G401 (cell line): Measurements from ENCODE around the gene RPL4. TPM values are rescaled to one million over a fixed set of nuclear protein-coding genes. Genes with fewer than 3 reads are reported as not detected.
"Not testable (repeated sequence)": the region's sequence is repeated elsewhere in the genome, so short reads cannot be mapped to it uniquely, and the experiment has no call there.

Experiments
- DNase-seq: peaks from one replicate; pipeline ENCODE4 v3.0.0-alpha.2; 2015; ENCODE audit warnings: low spot score
- in situ Hi-C: cut with HindIII; loops from 2 replicates; pipeline ENCODE4 v1.10.0; 2016; ENCODE audit warnings: low sequenced_read_pairs, mixed read lengths
- total RNA-seq: library from RNA; depleted of rRNA; stranded (reverse); fragments of >200 nt; shearing (Covaris generic); gene quantifications from 2 replicates; pipeline ENCODE4 v1.2.3, GENCODE V29; 2014

Gene RPL4
- total RNA-seq, 1 experiment from 2014 or later, result 10,667 TPM

GRCh38 chr15:66496951-66497501 lies 7.6 kb downstream of the RPL4 start:
- peak; percentile 36 for DNase-seq
- in situ Hi-C loops, result loop anchor here (10.0 kb wide), 1 partner anchor 182 kb away; no protein-coding TSS in a partner anchor

GRCh38 chr15:66494262-66494661 lies 10.4 kb downstream of the RPL4 start:
- DNase-seq, result no peak
- in situ Hi-C loops, result loop anchor here (10.0 kb wide), 1 partner anchor 179 kb away; no protein-coding TSS in a partner anchor

- no peak for DNase-seq
- in situ Hi-C loops, result loop anchor here (10.0 kb wide), 1 partner anchor 177 kb away; no protein-coding TSS in a partner anchor
Measured at GRCh38 chr15:66491846-66492245, 12.8 kb downstream of the RPL4 start.

- DNase-seq, result no peak
- in situ Hi-C loops, result no loop called here
Measured at GRCh38 chr15:66489179-66489791, 15.4 kb downstream of the RPL4 start.

DNA sequence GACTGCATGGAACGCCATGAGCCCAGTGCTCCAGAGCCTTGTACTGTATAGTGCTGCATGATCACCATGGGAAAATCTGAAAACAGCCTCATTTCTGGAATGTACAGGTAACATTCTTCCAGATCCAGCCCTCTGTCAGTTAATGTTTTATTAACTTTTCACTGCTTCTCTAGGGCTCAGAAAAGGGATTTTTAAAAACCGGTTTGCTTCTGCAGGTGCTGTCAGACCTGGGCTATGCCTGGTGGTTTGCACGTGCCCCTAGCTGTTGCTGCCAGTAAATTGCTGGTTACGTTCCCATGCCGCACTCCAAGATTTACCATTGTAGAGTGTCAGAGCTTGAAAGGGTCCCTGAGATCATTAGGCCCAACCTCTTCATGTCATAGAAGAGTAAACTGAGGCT lies 16.1 kb downstream of the RPL4 start:
- in situ Hi-C loops, result no loop called here
- DNase-seq, result no peak

DNA sequence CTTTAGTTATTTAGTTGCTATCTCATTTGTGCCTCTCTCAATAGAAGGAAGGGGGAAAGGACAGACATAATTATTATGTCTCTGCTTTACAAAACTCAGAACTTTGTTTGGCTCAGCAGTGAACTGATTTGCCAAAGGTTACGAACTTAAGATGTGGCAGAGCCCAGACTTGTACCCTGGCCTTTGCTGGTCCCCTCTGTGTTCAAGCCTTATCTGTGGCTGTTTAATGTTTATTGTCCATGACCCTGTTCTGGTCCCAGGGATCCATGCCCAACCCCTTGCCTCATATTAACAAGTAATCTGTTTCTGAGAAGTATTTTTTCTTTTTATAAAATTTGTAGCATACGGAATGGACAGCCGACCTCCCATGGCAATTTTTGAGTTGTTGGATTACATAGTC lies 17.8 kb downstream of the RPL4 start:
- DNase-seq, result no peak
- in situ Hi-C loops, result no loop called here

- in situ Hi-C loops, result no loop called here
Measured at GRCh38 chr15:66484539-66485112, 20.0 kb downstream of the RPL4 start.

DNA sequence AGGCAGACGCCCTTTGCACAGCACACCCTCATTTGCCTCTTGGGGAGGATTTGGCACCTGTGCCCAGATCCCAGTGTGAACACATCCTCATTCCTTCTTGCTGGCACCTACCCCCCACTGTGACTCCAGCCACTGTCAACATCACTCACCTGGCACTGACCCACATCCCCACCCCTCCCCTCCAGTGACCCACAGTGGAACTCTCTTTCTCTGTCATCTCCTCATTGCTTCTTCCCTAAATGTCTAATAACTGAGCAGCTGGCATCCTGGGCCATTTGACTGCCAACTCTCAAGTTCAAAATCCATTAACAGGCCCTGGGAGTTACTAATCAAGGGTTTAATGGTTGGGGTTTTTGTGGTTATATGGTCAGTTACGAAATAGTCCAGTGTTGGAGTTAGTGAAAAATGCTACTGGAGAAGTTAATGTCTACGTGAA lies 21.5 kb downstream of the RPL4 start:
- no peak for DNase-seq
- in situ Hi-C loops, result no loop called here

More at GRCh38 chr15:66484539-66485112, 20.0 kb downstream of the RPL4 start:
- no peak for DNase-seq

GRCh38 chr15:66482539-66482938 lies 22.1 kb downstream of the RPL4 start:
- no peak for DNase-seq
- in situ Hi-C loops, result no loop called here

- in situ Hi-C loops, result no loop called here
- no peak for DNase-seq
Measured at GRCh38 chr15:66481107-66481856, 23.4 kb downstream of the RPL4 start.

GRCh38 chr15:66480267-66480666 lies 24.4 kb downstream of the RPL4 start:
- in situ Hi-C loops, result no loop called here
- DNase-seq, result no peak

- peak; percentile 59 for DNase-seq
- in situ Hi-C loops, result no loop called here
Measured at GRCh38 chr15:66477011-66477410, 27.6 kb downstream of the RPL4 start.

DNA sequence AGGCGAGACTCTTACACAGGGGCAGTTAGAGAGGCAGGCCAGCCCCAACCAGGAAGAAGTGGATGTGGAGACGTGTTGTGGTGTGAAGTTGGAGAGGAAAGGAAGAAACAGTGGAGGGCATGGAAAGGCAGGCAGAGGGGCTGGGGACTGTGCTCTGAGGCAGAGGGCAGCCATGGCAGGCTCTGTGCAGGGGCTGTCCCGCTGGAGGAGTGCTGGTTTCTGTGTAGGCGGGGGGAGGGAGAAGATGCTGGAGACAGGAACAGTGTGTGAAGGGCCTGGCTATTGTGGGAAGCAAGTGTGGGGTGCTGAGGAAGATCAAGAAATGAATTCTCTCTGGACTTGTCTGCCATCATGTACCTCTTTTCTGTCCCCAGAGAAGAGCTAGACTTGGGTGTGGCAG lies 28.1 kb downstream of the RPL4 start:
- in situ Hi-C loops, result no loop called here

DNA sequence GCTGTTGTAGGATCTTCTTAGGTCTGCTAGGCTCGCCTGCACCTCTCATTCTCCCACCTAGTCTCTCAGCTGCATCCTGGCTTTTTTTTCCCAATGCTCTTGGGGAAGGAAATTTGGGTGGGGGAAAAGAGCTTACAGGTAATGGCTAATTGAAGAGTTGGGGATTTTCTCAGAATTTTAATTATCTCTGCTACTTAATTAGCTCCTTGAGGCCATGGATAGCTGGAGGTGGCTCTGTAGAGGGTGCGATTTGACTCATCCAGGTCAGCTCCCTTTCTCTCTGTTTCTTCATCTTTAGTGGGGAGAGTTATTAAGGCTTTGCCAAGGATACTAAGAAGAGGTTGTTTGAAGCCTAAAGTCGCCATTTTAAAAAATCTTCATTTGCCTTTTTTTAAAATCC lies 29.7 kb downstream of the RPL4 start:
- in situ Hi-C loops, result no loop called here
- no peak for DNase-seq

More for the DNA sequence above, 28.1 kb downstream of the RPL4 start:
- no peak for DNase-seq

DNA sequence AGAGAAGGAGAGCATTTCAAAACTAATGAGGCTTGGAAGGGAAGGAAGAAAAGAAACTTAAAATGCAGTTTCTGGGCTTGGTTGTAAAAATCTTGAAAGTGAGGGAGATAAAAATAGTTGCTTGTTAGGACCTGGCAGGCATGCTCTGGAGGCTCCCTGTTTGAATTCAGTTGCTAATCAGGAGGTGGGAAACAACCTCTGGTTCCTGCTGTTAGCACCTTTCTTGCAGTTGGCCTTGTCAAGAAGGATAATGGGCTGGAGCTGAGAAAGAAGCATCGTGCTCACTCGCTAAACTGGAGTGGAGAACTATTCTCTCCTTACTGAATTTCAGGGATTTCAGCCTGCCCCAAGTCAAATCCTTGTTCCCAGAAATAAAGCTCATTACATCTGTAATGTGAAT lies 30.5 kb downstream of the RPL4 start:
- no peak for DNase-seq
- in situ Hi-C loops, result no loop called here

GRCh38 chr15:66472176-66472999 lies 32.3 kb downstream of the RPL4 start:
- in situ Hi-C loops, result no loop called here
- DNase-seq, result no peak

DNA sequence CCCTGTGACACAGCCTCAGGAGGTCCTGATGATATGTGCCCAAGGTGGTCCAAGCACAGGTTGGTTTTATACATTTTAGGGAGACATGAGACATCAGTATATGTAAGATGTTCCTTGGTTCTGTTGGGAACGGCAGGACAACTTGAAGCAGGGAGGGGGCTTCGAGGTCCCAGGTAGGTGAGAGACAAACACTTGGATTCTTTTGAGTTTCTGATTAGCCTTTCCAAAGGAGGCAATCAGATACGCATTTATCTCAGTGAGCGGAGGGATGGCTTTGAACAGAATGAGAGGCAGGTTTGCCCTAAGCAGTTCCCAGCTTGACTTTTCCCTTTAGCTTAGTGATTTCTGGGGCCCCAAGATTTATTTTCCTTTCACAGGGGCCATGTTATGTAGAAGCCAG lies 33.8 kb downstream of the RPL4 start:
- in situ Hi-C loops, DNase-seq: not testable (repeated sequence)

GRCh38 chr15:66467162-66468040 lies 37.3 kb downstream of the RPL4 start:
- in situ Hi-C loops, DNase-seq: not testable (repeated sequence)
